Mammary epithelial cell (primary cell): ENCODE results near the gene TBC1D26.

Experiments
- CTCF ChIP-seq, 2 donors: IDR thresholded peaks in 1 of 2; conservative IDR thresholded peaks in 1 of 2; 2 replicates each; pipeline ENCODE4 v1.5.1; 2011 to 2012; ENCODE audit warnings: inconsistent platforms in 2 of 2, low read length in 2 of 2, mild to moderate bottlenecking in 2 of 2, control low read depth in 1 of 2, low read depth in 1 of 2; ENCODE audit not compliant: insufficient read depth in 1 of 2; ENCODE audit errors: extremely low read depth in 1 of 2
- EZH2 ChIP-seq: IDR thresholded peaks from 2 replicates; pipeline ENCODE4 v1.6.1; 2012; ENCODE audit warnings: low read length, inconsistent platforms, borderline replicate concordance

- TF ChIP-seq CTCF (conservative IDR thresholded peaks at IDR 0.05 in 1 of 2, IDR thresholded peaks at IDR 0.05 in 1 of 2; ENCODE audit: extremely low read depth in 1 of 2, insufficient read depth in 1 of 2, low read depth in 1 of 2, low read length in 2 of 2) (no peak), EZH2 (no peak)
These were observed 45.6 kb downstream of the TBC1D26 start for GRCh38 chr17:15777717-15778116.
